ENCODE measurements around the gene BCL2.

The BCL2 gene

DNA sequence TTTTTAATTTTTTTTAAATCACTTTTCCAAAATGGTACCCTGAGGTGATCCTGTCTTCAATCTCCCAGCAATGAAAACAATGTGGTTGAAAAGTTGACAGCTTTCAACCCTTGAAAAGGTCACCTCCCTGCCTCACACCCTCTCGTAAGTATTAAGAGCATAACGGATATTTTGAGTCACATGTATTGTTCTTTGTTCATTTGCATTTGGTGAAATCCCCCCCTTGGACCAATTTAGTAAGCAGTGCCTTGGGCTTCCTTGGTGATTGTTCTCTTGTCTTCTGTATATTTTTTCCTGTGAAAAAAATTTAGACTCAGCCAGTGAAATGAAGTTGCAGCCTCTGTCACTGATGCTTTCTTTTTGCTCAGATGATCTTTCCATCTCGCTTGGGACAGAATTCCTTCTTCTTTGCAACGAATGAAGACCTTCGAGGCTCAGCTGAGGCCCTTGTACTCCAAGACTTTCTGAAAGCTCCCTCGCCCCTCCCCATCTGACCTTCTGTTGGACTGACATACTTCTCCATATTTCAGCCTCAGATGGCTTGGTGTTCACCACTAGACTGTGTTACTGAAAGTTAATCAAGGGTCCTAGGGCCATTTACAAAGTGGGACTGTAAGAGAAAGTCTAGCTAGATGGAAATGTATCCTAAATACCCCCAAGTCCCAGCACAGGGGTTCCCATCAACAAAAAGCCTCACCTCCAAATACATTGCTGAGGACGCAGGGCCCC, 158.4 kb downstream of the BCL2 start:
- ATAC-seq (ENCODE audit: insufficient read depth, low read depth) = no peak

DNA sequence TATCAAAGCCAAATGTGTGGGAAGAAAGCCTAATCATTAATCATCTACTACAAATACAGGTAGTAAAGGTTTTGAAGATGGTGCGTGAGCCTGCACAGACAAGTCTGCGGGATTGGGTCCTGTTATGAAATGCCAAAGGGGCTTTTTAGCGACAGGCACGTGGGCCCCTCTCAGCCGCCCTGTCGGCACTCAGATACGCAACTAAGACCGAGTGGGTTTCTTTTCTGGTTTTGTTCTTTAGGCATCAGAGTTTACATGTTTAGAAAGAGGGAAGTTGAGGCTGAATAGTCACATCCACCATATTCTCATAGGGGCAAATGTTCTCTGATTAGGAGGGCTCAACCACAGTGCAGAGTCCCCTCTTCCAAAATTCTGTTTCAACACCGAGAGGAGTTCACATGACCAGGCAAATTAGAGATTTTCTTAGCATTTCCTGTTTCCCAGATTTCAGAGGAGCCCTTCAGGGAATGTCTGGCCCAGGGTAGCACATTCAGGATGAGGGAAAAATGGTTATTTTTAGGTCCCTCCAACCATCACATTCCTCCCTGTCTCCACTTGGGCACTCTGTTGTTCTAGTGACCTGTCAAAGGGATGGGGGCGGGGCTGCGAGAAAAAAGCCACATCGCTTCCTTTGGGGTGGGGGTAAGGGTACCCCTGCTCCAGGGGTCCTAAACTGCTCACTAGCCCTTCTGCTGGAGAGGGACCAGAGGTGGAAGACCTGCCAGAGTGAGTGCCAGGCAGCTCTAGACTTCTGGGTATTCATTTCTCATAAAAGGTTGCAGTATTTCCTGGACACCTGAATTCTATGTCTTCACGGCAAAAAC, 159.2 kb downstream of the BCL2 start:
- Histone ChIP-seq H3K79me2 (ENCODE audit: insufficient read depth, low read length) (peaks cover 97% of the 10 kb centered on the region), H3K27ac (ENCODE audit: low read length) (peak overlapping the region; percentile 39)

More for the DNA sequence above, 158.4 kb downstream of the BCL2 start:
- peak overlapping the region; percentile 49 for H3K27ac ChIP-seq (ENCODE audit: low read length)
- peaks cover 14% of the 10 kb centered on the region; the same call in 1 of the 2 replicates for H3K36me3 ChIP-seq (ENCODE audit: insufficient read depth, low read length)
- H3K9me3 ChIP-seq (ENCODE audit: insufficient read depth, low read length, severe bottlenecking) = no peaks in the 10 kb centered on the region
- peaks cover 97% of the 10 kb centered on the region for H3K79me2 ChIP-seq (ENCODE audit: insufficient read depth, low read length)
- no peak for DNase-seq
- H3K4me3 ChIP-seq (ENCODE audit: low read depth in 1 of 2, low read length in 2 of 2) = no peak overlapping the region
- peaks cover 19% of the 10 kb centered on the region for H3K4me1 ChIP-seq (ENCODE audit: insufficient read depth, low read length)
- H3K27me3 ChIP-seq (ENCODE audit: insufficient read depth, low read length, poor library complexity) = no peaks in the 10 kb centered on the region
- H3K9ac ChIP-seq (ENCODE audit: low read depth, low read length) = no peak overlapping the region
- H2AFZ ChIP-seq (ENCODE audit: low read depth, low read length) = no peak overlapping the region
- peaks cover 22% of the 10 kb centered on the region for H4K20me1 ChIP-seq (ENCODE audit: insufficient read depth, low read length)
- H3K4me2 ChIP-seq (ENCODE audit: insufficient read depth, low read length) = no peak overlapping the region
- TF ChIP-seq EZH2 (IDR thresholded peaks at IDR 0.05; ENCODE audit: borderline replicate concordance, low read depth, low read length, severe bottlenecking) = no peak
- TF ChIP-seq, protein P1, sequence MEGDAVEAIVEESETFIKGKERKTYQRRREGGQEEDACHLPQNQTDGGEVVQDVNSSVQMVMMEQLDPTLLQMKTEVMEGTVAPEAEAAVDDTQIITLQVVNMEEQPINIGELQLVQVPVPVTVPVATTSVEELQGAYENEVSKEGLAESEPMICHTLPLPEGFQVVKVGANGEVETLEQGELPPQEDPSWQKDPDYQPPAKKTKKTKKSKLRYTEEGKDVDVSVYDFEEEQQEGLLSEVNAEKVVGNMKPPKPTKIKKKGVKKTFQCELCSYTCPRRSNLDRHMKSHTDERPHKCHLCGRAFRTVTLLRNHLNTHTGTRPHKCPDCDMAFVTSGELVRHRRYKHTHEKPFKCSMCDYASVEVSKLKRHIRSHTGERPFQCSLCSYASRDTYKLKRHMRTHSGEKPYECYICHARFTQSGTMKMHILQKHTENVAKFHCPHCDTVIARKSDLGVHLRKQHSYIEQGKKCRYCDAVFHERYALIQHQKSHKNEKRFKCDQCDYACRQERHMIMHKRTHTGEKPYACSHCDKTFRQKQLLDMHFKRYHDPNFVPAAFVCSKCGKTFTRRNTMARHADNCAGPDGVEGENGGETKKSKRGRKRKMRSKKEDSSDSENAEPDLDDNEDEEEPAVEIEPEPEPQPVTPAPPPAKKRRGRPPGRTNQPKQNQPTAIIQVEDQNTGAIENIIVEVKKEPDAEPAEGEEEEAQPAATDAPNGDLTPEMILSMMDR (IDR thresholded peaks at IDR 0.05; ENCODE audit: borderline replicate concordance, extremely low read depth, low read length, poor library complexity, severe bottlenecking) = no peak

DNA sequence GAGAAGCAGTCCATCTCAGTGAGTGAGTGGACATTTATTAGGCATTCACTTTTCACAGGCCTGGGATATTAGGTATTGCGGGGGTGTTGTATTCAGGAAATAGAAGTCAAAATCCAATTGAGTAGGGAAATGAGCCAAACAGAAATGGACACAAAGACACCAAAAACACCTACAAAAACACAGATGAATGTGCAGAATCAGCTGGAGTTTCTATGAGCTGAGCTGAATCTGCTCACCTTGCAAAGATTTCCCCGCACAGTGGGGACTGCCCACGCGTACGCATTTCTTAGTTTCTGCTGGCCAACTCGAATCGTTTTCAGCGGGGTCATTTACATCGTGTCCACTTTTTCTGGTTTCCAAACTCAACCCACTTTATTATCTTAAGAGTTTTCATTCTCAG, 160.0 kb downstream of the BCL2 start:
- Histone ChIP-seq H3K27ac (ENCODE audit: low read length) (peak overlapping the region; percentile 42), H3K4me2 (ENCODE audit: insufficient read depth, low read length) (no peak overlapping the region), H2AFZ (ENCODE audit: low read depth, low read length) (no peak overlapping the region), H3K9ac (ENCODE audit: low read depth, low read length) (no peak overlapping the region), H3K27me3 (ENCODE audit: insufficient read depth, low read length, poor library complexity) (no peaks in the 10 kb centered on the region), H3K79me2 (ENCODE audit: insufficient read depth, low read length) (peaks cover 98% of the 10 kb centered on the region), H3K4me3 (ENCODE audit: low read depth in 1 of 2, low read length in 2 of 2) (no peak overlapping the region), H3K9me3 (ENCODE audit: insufficient read depth, low read length, severe bottlenecking) (no peaks in the 10 kb centered on the region), H3K36me3 (ENCODE audit: insufficient read depth, low read length) (peaks cover 17% of the 10 kb centered on the region; the same call in 1 of the 2 replicates), H4K20me1 (ENCODE audit: insufficient read depth, low read length) (peaks cover 28% of the 10 kb centered on the region), H3K4me1 (ENCODE audit: insufficient read depth, low read length) (peaks cover 32% of the 10 kb centered on the region)
- no peak for DNase-seq
- TF ChIP-seq EZH2 (IDR thresholded peaks at IDR 0.05; ENCODE audit: borderline replicate concordance, low read depth, low read length, severe bottlenecking) = no peak
- TF ChIP-seq, protein P1 (IDR thresholded peaks at IDR 0.05; ENCODE audit: borderline replicate concordance, extremely low read depth, low read length, poor library complexity, severe bottlenecking) = no peak
- ATAC-seq (ENCODE audit: insufficient read depth, low read depth) = no peak

More for the DNA sequence above, 159.2 kb downstream of the BCL2 start:
- no peak for DNase-seq
- H3K27me3 ChIP-seq (ENCODE audit: insufficient read depth, low read length, poor library complexity) = no peaks in the 10 kb centered on the region
- H2AFZ ChIP-seq (ENCODE audit: low read depth, low read length) = no peak overlapping the region
- no peaks in the 10 kb centered on the region for H3K9me3 ChIP-seq (ENCODE audit: insufficient read depth, low read length, severe bottlenecking)
- H3K36me3 ChIP-seq (ENCODE audit: insufficient read depth, low read length) = peaks cover 13% of the 10 kb centered on the region; the same call in 1 of the 2 replicates
- H3K4me2 ChIP-seq (ENCODE audit: insufficient read depth, low read length) = no peak overlapping the region
- no peak for ATAC-seq (ENCODE audit: insufficient read depth, low read depth)
- H3K4me3 ChIP-seq (ENCODE audit: low read depth in 1 of 2, low read length in 2 of 2) = no peak overlapping the region
- peaks cover 24% of the 10 kb centered on the region for H4K20me1 ChIP-seq (ENCODE audit: insufficient read depth, low read length)
- H3K9ac ChIP-seq (ENCODE audit: low read depth, low read length) = no peak overlapping the region
- peaks cover 24% of the 10 kb centered on the region for H3K4me1 ChIP-seq (ENCODE audit: insufficient read depth, low read length)
- no peak for TF ChIP-seq EZH2 (IDR thresholded peaks at IDR 0.05; ENCODE audit: borderline replicate concordance, low read depth, low read length, severe bottlenecking)
- TF ChIP-seq, protein P1 (IDR thresholded peaks at IDR 0.05; ENCODE audit: borderline replicate concordance, extremely low read depth, low read length, poor library complexity, severe bottlenecking) = no peak
